CD4-positive, alpha-beta T cell treated with Interferon alpha-2 for 1 hour (primary cell): Measurements from ENCODE around the gene ROR1.
"Not testable (repeated sequence)": the region's sequence is repeated elsewhere in the genome, so short reads cannot be mapped to it uniquely, and the experiment has no call there.

ENCODE experiments used
- DNase-seq, 2 donors: peaks; one replicate each; pipeline ENCODE4 v3.0.0-alpha.2; 2020 to 2022

ROR1 gene

DNA sequence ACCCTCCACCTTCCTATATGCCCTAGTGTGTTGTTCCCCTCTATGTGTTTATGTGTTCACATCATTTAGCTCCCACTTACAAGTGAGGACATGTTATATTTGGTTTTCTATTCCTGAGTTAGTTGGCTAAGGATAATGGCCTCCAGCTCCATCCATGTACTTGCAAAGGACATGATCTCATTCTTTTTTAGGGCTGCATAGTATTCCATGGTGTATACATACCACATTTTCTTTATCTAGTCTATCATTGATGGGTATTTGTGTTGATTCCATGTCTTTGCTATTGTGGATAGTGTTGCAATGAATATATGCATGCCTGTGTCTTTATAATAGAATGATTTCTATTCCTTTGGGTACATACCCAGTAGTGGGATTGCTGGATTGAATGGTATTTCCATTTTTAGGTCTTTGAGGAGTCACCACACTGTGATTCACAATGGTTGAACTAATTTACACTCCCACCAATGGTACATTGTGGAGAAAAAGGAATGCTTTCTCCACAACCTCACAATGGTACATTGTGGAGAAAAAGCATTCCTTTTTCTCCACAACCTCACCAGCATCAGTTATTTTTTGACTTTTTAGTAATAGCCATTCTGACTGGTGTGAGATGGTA, 52.5 kb downstream of the ROR1 start:
- not testable (repeated sequence) for DNase-seq

DNA sequence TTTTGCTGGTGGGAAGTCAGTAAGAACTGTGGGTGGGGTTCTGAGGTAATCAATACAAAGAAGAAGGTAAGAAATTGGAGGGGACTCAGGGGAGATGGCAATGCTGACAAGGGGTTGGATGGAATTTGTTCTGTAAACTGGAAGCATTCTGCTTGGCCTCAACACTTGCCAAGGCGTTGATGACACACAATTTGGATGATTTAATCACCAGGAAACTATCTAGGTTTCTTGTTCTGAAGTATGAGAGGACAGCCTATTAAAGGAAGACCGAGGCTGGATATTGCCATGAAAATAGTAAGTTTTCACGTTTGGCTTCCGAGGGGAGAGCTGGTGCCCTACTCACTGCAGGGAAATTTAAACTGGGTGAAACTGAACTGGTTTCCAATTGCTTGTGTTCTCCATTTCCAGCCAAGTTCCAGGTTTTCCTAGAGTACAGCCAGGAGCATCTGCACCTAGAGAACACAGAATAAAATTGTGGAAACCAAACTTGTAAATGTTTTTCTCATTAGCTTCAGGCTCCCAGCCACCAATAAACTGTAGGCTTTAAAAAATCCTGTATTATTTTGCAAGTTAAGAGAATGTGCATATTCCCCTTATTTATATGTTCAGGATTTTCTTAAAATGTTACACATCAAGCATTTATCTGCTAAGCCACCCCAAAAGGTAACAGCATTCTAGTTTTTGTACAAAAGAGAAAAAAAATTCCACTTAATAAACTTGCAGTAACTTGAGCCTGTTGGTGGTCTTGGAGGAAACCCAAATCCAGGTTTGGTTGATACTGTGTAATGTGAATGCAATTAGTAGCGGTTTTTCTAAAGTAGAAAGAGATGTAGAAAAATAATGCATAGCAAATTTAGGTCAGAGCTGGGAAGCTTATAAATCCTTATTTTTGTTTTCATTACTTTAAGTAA, 53.8 kb downstream of the ROR1 start:
- no peak for DNase-seq

DNA sequence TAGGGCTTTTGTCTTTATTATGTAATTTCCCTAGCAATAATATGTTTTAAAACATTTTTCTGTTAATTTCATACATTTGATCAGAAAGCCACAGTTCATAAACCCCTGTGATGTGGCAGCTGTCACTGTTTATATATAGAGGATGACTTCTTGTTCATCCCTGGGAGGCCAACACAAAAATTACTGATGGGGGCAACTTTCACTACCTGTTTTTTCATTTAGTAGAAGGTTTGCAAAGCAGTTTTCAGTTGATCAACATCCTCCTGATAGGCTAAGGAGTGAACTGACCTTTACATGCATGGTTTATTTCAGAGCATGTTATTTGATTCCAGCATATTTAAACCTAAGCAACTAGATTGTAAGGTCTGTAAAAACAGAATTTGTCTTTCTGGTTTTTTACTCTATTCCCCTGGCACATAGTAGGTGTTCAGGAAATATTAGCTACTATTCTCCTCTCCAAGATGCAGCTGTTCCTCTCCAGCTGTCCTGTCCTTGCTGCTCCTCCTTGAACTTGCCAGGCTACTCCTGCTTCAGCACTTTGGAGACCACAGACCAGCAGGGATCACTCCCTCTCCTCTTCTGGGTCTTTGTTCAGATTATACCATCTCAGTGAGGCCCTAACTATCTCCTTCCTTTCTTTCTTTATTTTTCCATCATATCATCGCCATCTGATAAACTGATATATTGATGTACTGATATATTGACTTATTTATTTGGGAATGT, 54.7 kb downstream of the ROR1 start:
- DNase-seq, result no peak

DNA sequence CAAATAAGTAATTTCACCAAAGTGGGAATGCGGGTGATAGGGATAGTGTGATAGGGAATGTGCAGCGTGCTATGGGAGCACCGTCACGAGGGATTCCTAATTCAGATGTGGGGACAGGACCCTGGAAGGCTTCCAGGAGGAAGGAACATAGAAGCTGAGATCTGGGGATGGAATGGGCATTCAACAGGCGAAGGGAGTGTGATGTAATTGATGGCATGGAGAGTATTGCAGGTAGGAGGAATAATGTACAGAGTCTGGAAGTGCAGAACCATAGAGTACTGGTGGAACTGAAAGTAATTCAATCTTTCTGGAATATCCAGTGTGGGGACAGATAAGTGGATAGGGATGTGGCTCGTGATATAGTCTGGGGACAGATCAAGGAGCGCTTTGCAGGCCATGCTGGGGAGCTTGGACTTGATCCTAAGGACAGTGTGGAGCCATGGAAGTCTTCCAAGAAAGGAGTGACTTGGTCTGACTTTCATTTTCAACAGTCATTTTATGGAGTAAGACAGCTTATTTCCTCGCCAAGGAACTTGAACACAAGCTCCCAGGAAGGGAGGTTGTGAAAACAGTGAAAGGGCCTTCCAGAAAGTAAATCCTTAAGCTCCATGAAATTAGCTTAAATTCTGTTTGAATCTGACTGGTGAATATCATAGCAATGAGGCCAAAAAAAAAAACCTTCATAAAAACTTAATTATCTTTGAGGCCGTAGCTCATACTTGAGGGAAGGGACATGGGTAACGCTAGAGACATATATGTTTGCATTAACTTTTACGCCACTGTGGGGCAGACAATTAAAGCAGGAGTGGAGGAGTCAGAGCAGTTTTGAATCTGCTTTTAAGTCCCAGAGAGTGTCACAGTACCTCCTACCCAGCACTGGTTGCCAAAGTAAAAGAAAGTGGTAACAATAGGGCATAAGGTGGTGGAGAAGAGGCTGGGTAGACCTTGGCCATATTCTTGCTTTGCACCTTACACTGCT, 55.8 kb downstream of the ROR1 start:
- no peak for DNase-seq

DNA sequence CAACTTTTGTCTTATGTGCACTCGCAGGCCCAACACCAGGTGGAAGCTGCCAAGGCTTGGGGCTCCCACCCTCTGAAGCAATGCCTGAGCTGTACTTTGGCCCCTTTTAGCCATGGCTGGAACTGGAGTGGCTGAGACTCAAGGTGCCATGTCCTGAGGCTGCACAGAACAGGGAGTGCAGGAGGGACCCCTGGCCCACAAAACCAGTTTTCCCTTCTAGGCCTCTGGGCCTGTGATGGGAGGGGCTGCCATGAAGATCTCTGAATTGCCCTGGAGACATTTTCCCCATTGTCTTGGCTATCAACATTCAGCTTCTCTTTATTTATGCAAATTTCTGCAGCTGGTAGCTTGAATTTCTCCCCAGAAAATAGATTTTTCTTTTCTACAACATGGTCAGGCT, 57.6 kb downstream of the ROR1 start:
- no peak for DNase-seq

DNA sequence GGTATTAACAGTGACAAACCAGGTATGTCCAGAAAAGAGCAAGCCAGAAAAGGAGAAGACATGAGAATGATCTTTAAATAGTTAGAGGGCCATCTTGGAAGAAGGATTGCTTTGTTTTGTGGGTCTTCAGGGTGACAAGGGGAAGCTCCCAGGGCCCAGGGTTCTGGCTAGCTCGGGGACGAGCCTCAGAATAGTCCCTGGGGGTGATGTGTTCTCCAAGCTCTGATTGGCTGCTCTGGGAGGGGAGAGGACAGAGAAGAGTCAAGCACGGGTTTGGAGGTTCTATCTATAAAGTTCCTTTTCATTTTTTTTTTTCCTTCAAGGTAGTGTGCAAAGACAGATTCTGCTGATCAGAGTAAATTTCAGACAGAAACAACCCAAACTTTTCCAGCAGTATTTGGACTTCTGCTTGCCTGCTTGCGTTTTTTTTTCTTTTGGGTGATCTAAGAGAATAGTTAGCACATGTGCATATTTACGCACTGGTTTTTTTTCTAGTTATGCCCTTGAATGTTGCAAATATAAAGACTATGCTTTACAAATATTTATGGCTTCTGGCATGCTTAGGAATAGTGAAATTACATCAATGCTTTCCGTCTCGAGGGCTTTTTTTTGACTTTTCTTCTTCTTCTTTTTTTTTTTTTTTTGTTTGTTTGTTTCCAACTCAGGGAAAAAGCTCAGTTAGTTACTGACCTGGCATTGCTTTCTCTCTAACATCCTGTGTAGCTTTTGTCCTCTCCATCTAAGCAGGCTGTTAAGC, 59.7 kb downstream of the ROR1 start:
- DNase-seq, result no peak

DNA sequence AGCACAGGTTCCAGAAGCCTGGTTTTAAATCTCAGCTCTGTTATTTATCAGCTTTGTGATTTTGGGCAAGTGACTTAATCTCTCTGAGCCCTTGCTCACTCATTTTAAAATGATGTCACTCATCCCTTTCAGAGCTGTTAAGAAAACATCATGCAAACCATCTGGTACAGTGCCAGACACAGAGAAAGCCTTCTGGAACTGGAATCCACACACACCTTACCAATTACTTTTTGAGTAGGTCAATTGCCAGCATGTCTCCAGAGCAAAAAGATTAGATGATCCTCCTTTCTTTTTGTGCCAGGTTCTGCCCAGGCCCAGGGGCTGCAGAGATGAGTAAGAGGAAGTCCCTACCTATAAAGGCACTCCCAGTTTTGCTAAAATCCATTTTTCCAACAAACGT, 61.3 kb downstream of the ROR1 start:
- DNase-seq, result no peak

DNA sequence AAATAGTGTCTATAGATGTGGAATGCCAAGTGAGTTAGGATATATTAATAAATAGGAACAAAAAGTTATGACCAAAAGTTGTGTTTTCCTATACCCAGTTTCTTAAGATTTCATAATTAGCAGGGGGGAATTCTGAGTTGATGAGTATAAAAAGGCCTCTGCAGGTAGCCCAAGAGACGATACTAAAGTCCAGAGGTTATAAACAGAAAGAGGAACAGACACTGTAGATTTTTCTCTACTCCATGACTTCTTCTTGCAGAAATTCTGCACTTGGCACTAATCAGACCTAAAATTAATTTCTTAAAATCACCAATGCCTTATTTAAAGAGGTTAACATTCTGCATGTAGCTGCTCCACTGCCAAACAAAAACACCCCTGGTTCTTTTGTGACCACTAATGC, 62.6 kb downstream of the ROR1 start:
- no peak for DNase-seq

DNA sequence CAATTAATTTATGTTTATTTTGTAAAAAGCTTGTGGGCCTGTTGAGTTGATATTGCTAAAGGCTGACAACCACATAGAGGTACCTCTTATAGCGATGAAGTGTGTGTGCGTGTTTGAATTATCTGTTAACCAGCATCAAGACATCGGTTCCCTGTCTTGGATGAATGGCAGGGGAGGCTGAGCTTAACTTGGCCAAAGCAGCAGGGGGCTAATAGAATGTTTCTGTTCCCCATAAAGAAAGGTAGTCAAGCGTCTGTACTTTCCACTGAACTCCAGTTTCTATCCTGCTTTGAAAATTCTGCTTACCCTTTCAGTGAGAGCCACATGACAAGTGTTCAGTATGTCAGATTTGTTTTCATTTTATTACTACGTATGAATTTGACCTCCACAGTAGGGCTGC, 63.0 kb downstream of the ROR1 start:
- DNase-seq, result no peak

DNA sequence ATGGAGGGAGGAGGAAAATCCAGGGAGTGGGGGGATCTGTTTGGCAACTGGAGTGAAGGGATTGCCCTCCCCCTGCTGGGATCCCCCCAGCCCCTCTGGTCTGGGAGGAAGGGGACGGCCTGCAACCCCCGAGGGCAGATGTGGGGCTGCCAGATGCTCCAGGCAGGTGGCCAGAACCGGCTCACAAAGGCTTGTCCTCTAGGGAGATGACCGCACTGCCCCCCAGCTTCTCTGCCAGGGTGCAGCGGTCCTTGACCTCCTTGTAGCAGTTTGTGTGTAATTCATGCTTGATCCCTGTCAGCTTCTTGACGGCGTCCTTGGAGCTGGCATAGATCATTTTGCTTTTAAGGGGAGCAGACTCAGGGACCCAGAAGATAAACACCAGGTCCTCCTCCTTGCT, 69.2 kb downstream of the ROR1 start:
- no peak for DNase-seq

DNA sequence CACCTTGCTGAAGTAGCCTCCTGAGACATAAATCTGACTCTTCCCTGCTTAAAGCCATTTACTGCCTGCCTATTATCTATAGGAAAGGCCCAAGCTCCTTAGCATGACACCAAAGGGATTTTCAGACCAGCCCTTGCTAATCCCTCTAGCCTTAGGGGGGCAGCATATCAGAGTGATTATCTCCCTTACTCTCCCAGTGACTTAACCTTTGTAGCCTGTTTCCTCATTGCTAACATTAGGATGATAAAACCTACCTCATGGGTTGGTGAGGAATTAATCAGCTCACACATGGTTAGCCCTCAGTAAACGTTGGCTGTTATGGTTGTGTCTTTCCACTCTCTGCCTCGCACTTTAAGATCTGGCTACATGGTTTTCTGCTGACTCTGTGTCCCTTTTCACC, 70.1 kb downstream of the ROR1 start:
- DNase-seq, result no peak

DNA sequence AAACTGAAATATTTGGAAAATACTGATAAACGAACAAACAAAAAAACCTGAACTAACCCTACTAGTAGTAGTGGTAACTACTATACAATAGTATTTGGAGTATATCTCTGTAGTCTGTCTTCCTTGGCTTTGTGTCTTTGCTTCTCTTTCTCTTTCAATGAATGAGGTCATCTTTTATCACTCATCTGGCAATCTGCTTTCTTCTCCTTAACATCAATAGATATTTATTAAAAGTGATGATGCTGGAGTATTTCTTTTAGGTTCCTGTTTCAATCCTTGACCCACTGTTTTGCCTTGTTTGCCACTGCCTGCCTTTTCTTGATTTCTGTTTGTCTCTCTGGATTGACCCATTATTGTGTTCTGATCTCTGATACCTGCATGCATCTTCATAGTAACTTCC, 71.5 kb downstream of the ROR1 start:
- no peak for DNase-seq

DNA sequence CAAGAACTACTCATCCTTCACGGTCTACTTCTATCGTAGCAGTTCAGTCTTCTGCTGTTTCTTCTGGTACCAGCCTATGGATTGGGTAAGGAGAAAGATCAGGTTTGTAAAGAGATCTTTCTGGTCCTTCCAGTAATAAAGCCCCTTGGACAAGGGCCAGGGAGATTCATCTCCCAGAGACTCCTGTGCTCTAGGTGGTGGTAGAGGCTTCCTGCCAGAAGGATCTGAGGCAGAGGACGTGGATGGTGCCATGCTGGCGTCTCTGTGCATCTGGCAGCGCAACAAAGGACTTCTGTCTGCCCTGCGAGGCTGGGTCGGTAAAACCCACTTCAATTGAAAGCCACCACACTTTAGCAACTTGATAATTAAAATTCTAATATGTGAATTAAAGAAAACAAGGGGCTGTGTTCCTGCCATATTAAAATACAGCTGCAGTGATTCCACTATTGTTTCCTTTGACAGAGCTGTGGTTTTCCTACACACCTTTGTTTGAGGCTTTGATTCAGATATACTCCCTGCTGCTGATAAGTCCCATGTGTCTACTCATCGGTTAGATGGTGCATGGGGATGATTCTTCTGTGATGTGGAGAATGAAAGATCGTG, 73.6 kb downstream of the ROR1 start:
- DNase-seq, result no peak

DNA sequence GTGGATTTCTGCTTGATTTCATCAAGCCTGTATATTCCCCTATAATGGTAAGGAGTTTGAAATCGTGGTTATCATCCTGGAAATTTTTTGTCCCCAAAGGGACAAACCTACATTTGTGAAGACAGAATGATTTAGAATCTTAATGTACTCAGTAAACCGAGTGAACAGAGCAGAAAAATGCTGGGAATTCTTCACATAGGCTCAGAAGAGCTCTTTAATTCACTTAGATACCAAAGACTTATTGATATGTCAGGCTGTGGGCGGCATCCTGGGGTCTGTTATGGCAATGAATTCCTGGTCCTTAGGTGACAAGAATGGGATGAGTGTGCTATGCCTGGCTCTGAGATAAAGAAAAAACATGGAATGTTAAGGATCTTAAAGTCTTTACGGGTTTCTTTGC, 74.9 kb downstream of the ROR1 start:
- no peak for DNase-seq

DNA sequence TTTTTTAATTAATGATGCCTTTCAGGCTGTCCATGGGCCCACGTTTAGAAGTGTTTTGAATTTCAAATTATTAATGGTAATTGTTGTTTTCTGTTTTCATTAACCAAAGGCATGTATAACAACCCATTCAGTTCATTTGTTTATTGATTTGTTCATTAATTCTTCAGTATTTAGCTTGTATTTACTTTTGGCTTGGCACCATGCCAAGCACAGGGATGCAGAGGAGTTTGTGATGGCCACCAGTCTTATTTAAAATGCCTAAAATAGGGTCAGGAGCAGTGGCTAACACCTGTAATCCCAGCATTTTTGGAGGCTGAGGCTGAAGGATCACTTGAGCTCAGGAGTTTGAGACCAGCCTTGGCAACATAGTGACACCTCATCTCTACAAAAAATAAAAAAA, 75.3 kb downstream of the ROR1 start:
- no peak for DNase-seq

DNA sequence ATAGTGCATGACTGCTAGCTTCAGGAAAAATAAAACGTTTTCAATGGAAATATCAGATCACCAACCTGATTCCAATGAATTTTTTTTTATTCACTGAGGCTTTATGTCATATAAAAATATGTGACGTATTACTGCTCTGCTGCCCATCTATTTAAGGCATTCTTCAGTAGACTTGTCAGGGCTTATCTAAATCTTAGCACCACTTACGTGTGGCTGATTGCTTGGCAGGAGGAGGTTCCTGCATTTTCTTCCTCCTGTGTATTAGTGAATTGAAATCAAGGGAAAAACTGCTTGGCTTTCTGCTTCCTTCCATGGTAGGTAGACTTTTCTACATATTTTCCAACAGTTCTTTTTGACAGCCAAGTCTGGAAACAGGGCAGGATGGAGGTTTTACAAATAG, 80.3 kb downstream of the ROR1 start:
- no peak for DNase-seq

DNA sequence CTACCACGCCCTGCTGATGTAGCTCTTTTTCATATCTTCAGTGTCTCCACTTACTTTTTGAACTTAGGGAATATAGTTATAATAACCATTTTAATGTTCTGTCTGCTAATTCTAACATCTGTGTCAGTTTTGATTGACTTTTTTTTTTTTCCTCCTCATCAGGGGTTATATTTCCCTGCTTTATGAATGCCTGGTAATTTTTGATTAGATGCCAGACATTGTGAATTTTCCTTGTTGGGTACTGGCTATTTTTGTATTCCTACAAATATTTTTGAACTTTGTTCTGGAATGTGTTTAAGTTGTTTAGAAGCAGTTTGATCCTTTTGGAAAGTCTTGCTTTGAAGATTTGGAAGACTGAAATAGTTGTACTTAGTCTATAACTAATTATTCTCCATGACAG, 82.1 kb downstream of the ROR1 start:
- no peak for DNase-seq

DNA sequence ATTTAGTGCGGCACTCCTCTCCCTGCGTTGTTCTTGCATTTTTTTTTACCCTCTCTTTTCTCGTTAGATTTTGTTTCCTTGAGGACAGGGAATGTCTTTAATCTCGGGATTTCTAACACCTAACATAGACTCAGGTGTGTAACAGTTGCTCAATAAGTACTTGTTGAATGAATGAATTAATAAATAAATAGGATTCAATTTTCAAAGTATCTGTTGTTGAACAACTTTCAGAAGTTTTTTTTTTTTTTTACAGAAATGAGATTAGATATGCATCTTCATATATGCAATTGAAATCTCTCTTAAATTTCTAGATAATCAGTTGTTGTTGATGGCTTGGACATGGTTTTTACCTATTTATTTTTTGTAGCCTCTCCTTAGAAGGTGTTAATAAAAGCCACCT, 83.1 kb downstream of the ROR1 start:
- no peak for DNase-seq

DNA sequence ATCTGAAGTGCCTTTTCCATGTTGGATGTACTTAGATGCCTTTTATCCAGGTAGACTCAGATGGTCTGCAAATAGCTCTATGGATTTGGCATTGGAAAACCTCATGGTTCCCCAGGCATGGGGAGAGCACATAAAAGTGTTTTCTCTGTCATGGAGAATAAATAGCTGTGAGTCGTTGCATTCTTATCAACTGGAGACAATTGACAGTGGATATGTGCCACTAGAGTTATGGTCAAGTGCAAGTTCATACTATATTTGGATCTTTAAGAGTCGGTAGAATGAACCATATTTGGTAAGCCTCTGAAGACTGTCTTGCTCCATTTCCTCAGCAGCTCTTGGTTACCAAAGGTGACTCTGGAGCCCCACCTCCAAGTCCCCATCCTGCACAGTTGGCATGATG, 83.7 kb downstream of the ROR1 start:
- no peak for DNase-seq

DNA sequence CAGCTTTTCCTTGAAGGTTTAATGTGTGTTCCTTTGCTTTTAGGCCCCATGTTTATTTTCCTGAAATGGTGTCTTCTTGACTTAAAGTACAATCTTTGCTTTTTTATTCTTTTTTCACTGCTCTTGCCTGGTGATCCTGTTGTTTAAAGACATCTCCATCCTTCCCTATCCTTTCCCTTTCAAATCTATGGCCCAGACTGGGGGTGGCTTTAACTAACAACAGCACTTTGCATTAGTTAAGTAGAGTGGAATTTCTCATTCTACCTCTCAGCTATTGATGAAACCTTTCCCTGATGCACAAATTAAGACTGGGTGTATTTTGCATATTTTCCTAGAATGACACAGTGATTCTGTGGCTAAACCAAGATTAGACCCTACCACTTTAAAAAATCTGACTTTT, 84.3 kb downstream of the ROR1 start:
- DNase-seq, result no peak

DNA sequence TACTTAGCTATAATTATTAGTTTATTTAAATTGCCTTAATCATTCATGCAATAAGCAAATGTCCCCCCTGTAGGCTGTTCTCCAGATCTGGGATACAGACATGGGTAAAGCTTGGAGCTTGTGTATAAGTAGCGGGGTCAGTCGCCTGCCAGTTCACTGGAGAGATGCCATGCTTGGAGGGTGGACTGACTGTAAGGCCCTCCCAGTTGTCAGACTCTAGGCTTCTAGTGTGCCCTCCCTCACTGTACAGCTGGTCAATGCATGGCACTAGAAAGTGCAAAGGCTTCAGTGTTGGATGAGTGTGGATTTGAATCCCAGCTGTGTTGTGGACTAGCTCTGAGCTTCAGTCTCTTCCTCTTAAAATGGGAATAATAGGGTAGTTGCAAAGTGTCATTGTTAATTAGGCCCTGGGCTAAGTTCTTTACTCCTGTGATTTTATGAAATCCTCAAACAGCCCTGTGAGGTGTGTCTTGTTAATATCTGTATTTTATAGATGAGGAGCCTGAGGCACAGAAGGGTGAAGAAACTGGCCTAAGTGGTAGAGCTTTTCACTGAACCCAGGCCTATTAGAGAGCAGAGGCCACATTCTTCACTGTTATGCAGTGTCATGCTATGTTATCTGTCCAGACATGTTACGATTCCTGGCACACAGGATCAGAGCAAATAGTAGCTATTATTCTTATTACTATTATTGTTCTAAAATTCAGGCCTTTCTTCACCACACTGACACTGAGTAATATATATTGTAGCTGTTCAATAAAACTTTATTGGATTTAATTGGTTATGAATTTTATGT, 85.9 kb downstream of the ROR1 start:
- DNase-seq, result no peak
